HCT116 (cell line): Measurements from ENCODE around the gene SLC6A19. TPM values are rescaled to one million over a fixed set of nuclear protein-coding genes. Genes with fewer than 3 reads are reported as not detected.

Experiments
- ATAC-seq: fragments of 200-7000 bp; cut with Tn5 transposase; 2 replicates; pipeline ENCODE4 v1.9.1; 2020; ENCODE audit warnings: mild to moderate bottlenecking, moderate library complexity
- BruUV-seq: library from RNA; stranded (reverse); fragments of 400-500 nt; replicated peaks from 2 replicates; lab custom pipeline; 2021; lab: Mats Ljungman, UMichigan
- CTCF ChIA-PET: fragments of 300-600 bp; sonication (Branson Sonifier 250); formaldehyde crosslinking; loops from one replicate; lab custom pipeline; 2021; ENCODE audit warnings: antibody characterized with exemption; lab: Charles Lee
- POLR2A ChIA-PET: fragments of 300-600, 350-600 bp; sonication (Branson Sonifier 250); formaldehyde crosslinking; loops from one replicate; lab custom pipeline; 2021; ENCODE audit warnings: antibody characterized with exemption; lab: Charles Lee
- RAD21 ChIA-PET, 2 experiments: fragments of 300-600 bp; sonication (Branson Sonifier 250); formaldehyde crosslinking; loops; one replicate each; lab custom pipeline; 2023; ENCODE audit warnings: low total read pairs in 2 of 2; ENCODE audit not compliant: uncharacterized antibody in 2 of 2, unreplicated experiment in 2 of 2, low non-redundant PET in 1 of 2; lab: Charles Lee
- DNase-seq: peaks from one replicate; pipeline ENCODE4 v3.0.0-alpha.2; 2010; ENCODE audit warnings: low read depth, low spot score
- H2AFZ ChIP-seq: fragments of 200-600 bp; shearing (Covaris generic), sonication (generic); 2 replicates; pipeline ENCODE4 v1.6.1; 2017; ENCODE audit warnings: low read depth, mixed run types, mixed read lengths, antibody characterized with exemption, low read length; ENCODE audit not compliant: poor library complexity, severe bottlenecking
- H3K27ac ChIP-seq: 2 replicates; pipeline ENCODE4 v1.5.1; 2012; ENCODE audit warnings: low read depth, low read length
- H3K27me3 ChIP-seq: fragments of 200-600 bp; sonication (generic); 2 replicates; pipeline ENCODE4 v1.6.1; 2016; ENCODE audit warnings: mixed run types, low read length, mixed read lengths; ENCODE audit not compliant: insufficient read depth
- H3K36me3 ChIP-seq, 2 experiments: fragments of 200-500 bp in 1 of 2; fragments of 200-600 bp in 1 of 2; sonication (Bioruptor generic) in 1 of 2; sonication (generic) in 1 of 2; 2 replicates each; pipeline versions ENCODE4 v1.5.1 to v1.6.1; 2014 to 2016; ENCODE audit warnings: low read length in 2 of 2, inconsistent platforms in 1 of 2, mixed read lengths in 1 of 2, mixed run types in 1 of 2; ENCODE audit not compliant: insufficient read depth in 2 of 2, control insufficient read depth in 1 of 2
- H3K4me1 ChIP-seq, 2 experiments: fragments of 200-600 bp in 1 of 2; sonication (generic) in 1 of 2; 2 replicates each; pipeline versions ENCODE4 v1.5.1 to v1.6.1; 2012 to 2017; ENCODE audit warnings: low read length in 2 of 2, inconsistent platforms in 1 of 2, mild to moderate bottlenecking in 1 of 2, mixed read lengths in 1 of 2, mixed run types in 1 of 2, moderate library complexity in 1 of 2; ENCODE audit not compliant: insufficient read depth in 2 of 2, control insufficient read depth in 1 of 2
- H3K4me2 ChIP-seq: fragments of 200-600 bp; sonication (generic); 2 replicates; pipeline ENCODE4 v1.6.1; 2017; ENCODE audit warnings: mixed run types, low read length, mixed read lengths
- H3K4me3 ChIP-seq, 2 experiments: fragments of 200-600 bp in 1 of 2; sonication (generic) in 1 of 2; replicated peaks in 1 of 2; 2 replicates each; pipeline ENCODE4 v1.5.1; 2011 to 2016; ENCODE audit warnings: low read length in 2 of 2, control low read depth in 1 of 2, low read depth in 1 of 2, mild to moderate bottlenecking in 1 of 2, mixed read lengths in 1 of 2, mixed run types in 1 of 2
- H3K79me2 ChIP-seq: fragments of 200-600 bp; sonication (generic); 2 replicates; pipeline ENCODE4 v1.6.1; 2017; ENCODE audit warnings: mild to moderate bottlenecking, mixed run types, low read length, moderate library complexity, mixed read lengths; ENCODE audit not compliant: insufficient read depth
- H3K9ac ChIP-seq: fragments of 200-600 bp; sonication (generic); 2 replicates; pipeline ENCODE4 v1.6.1; 2016; ENCODE audit warnings: low read length, mixed read lengths
- H3K9me2 ChIP-seq: fragments of 200-600 bp; sonication (generic), shearing (Covaris generic); 2 replicates; pipeline ENCODE4 v1.6.1; 2017; ENCODE audit warnings: mixed run types, mild to moderate bottlenecking, moderate library complexity; ENCODE audit not compliant: insufficient read depth
- H3K9me3 ChIP-seq, 2 experiments: fragments of 200-500 bp in 1 of 2; fragments of 200-600 bp in 1 of 2; sonication (Bioruptor generic) in 1 of 2; sonication (generic) in 1 of 2; 2 replicates each; pipeline ENCODE4 v1.6.1; 2014 to 2017; ENCODE audit warnings: low read length in 2 of 2, mixed read lengths in 2 of 2, inconsistent platforms in 1 of 2, low read depth in 1 of 2, mild to moderate bottlenecking in 1 of 2, mixed run types in 1 of 2, moderate library complexity in 1 of 2; ENCODE audit not compliant: control insufficient read depth in 1 of 2, insufficient read depth in 1 of 2
- H4K20me1 ChIP-seq: fragments of 200-600 bp; sonication (generic), shearing (Covaris generic); 2 replicates; pipeline ENCODE4 v1.6.1; 2017; ENCODE audit warnings: mixed run types, mild to moderate bottlenecking, moderate library complexity; ENCODE audit not compliant: insufficient read depth
- EZH2phosphoT487 ChIP-seq: fragments of 200-600 bp; IDR thresholded peaks from 2 replicates; pipeline ENCODE4 v1.6.1; 2018; ENCODE audit warnings: antibody characterized with exemption, borderline replicate concordance
- SP1 ChIP-seq: IDR thresholded peaks from 2 replicates; pipeline ENCODE4 v1.6.1; 2012; ENCODE audit warnings: low read depth
- SRF ChIP-seq: IDR thresholded peaks from 2 replicates; pipeline ENCODE4 v1.6.1; 2012; ENCODE audit warnings: low read depth
- YY1 ChIP-seq: IDR thresholded peaks from 2 replicates; pipeline ENCODE4 v1.6.1; 2011; ENCODE audit warnings: low read length, low read depth, moderate library complexity, mild to moderate bottlenecking; ENCODE audit not compliant: insufficient replicate concordance; ENCODE audit errors: extremely low read depth
- ZBTB33 ChIP-seq: IDR thresholded peaks from 2 replicates; pipeline ENCODE4 v1.6.1; 2011; ENCODE audit warnings: mild to moderate bottlenecking, low read length, moderate library complexity; ENCODE audit not compliant: insufficient replicate concordance; ENCODE audit errors: extremely low read depth
- ZFX ChIP-seq: fragments of 450-650 bp; IDR thresholded peaks from 2 replicates; pipeline ENCODE4 v1.6.1; 2017
- intact Hi-C: fragments of 100-400 bp; cut with micrococcal nuclease; formaldehyde crosslinking; loops from 2 replicates; pipeline ENCODE4 v1.10.0; 2022
- total RNA-seq: library from RNA; stranded (reverse); gene quantifications from one replicate; pipeline ENCODE4 v1.2.1, GENCODE V29; 2021; ENCODE audit not compliant: unreplicated experiment
- TF ChIP-seq, protein P1 (sequence below): IDR thresholded peaks from 2 replicates; pipeline ENCODE4 v1.6.1; 2012; ENCODE audit warnings: low read depth

Gene SLC6A19
- total RNA-seq, 1 experiment from 2014 or later, result not detected

DNA sequence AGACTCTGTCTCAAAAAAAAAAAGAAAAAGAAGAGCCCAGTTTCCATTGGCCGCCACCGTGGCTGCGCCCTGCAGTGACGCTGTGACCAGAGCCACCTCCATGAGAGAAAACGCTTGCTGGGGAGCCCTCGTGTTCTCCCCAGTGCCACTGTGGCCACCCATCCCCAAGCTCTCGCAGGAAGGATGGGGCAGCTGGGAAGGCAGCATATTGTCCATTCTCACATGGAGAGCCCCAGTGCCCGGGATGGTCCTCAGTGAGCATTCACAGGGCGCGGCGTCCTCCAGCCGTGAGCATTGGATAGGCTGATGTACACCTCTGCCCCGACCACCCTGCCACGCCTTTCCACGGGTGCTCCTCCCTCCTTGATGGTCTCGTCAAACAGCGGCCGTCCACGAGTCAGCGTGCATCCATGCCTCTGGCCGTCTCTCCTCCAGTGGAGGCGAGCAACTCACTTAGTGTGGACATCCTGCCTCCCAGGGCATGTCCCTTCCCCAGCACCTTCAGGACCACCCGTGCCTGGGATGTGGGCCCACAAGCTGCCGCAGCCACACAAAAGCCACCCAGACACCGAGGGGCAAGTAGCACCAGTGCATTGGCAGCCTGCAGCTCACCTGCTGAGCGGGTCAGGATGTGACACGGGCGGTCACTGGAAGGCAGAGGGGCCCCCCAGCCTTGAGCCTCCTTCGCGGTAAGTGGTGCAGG is 23.4 kb upstream of the SLC6A19 start:
- TF ChIP-seq YY1, result no peak
- no peak for TF ChIP-seq SP1
- TF ChIP-seq ZBTB33, result no peak
- TF ChIP-seq ZFX, result no peak
- TF ChIP-seq EZH2phosphoT487, result no peak
- TF ChIP-seq, protein P1, sequence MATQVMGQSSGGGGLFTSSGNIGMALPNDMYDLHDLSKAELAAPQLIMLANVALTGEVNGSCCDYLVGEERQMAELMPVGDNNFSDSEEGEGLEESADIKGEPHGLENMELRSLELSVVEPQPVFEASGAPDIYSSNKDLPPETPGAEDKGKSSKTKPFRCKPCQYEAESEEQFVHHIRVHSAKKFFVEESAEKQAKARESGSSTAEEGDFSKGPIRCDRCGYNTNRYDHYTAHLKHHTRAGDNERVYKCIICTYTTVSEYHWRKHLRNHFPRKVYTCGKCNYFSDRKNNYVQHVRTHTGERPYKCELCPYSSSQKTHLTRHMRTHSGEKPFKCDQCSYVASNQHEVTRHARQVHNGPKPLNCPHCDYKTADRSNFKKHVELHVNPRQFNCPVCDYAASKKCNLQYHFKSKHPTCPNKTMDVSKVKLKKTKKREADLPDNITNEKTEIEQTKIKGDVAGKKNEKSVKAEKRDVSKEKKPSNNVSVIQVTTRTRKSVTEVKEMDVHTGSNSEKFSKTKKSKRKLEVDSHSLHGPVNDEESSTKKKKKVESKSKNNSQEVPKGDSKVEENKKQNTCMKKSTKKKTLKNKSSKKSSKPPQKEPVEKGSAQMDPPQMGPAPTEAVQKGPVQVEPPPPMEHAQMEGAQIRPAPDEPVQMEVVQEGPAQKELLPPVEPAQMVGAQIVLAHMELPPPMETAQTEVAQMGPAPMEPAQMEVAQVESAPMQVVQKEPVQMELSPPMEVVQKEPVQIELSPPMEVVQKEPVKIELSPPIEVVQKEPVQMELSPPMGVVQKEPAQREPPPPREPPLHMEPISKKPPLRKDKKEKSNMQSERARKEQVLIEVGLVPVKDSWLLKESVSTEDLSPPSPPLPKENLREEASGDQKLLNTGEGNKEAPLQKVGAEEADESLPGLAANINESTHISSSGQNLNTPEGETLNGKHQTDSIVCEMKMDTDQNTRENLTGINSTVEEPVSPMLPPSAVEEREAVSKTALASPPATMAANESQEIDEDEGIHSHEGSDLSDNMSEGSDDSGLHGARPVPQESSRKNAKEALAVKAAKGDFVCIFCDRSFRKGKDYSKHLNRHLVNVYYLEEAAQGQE, result no peak
- TF ChIP-seq SRF, result no peak
- TF ChIP-seq, all 23 proteins: peak for 0
- ChIA-PET RAD21 (no interaction called here), CTCF (no interaction called here), POLR2A (no interaction called here)
- peaks cover 6 to 13% of the 10 kb centered on the region in 2 experiments for H3K4me1 ChIP-seq
- H3K4me2 ChIP-seq, result no peak overlapping the region
- no peak overlapping the region for H2AFZ ChIP-seq
- no peak overlapping the region for H3K9ac ChIP-seq
- intact Hi-C loops, result no loop called here
- no peak for ATAC-seq
- no peaks in the 10 kb centered on the region for H3K9me2 ChIP-seq
- H3K9me3 ChIP-seq, result no peaks in the 10 kb centered on the region
- no peaks in the 10 kb centered on the region for H3K79me2 ChIP-seq
- H4K20me1 ChIP-seq, result no peaks in the 10 kb centered on the region
- H3K27me3 ChIP-seq, result no peaks in the 10 kb centered on the region
- no peak overlapping the region for H3K4me3 ChIP-seq
- DNase-seq, result no peak
- no peak overlapping the region for H3K27ac ChIP-seq
- no TSS peak for BruUV-seq
- H3K36me3 ChIP-seq, result no peaks in the 10 kb centered on the region
